NCI-H748 (cell line): Measurements from ENCODE around the gene HSPBP1.
A peak's percentile ranks its signal among the peaks of the same experiment; 100 is the strongest.

Experiments
- DNase-seq: peaks from one replicate; lab custom pipeline; 2025; ENCODE audit not compliant: unreplicated experiment; lab: John Stamatoyannopoulos, UW

HSPBP1 gene

GRCh38 chr19:55305491-55305890 is 25.6 kb upstream of the HSPBP1 start:
- peak; percentile 31 for DNase-seq

- no peak for DNase-seq
Measured at GRCh38 chr19:55304980-55305379, 25.1 kb upstream of the HSPBP1 start.

- DNase-seq = peak; percentile 53
Measured at GRCh38 chr19:55304279-55304978, 24.5 kb upstream of the HSPBP1 start.

- no peak for DNase-seq
Measured at GRCh38 chr19:55303477-55303876, 23.6 kb upstream of the HSPBP1 start.

GRCh38 chr19:55302318-55302703 is 22.4 kb upstream of the HSPBP1 start:
- no peak for DNase-seq

GRCh38 chr19:55301459-55302317 is 21.8 kb upstream of the HSPBP1 start:
- peak; percentile 81 for DNase-seq

- DNase-seq = no peak
Measured at GRCh38 chr19:55300886-55301458, 21.1 kb upstream of the HSPBP1 start.

GRCh38 chr19:55299991-55300390 is 20.1 kb upstream of the HSPBP1 start:
- DNase-seq = no peak

GRCh38 chr19:55297267-55297666 is 17.4 kb upstream of the HSPBP1 start:
- DNase-seq = no peak

GRCh38 chr19:55289117-55289796 is 9.3 kb upstream of the HSPBP1 start:
- DNase-seq = no peak

GRCh38 chr19:55287361-55288079 is 7.6 kb upstream of the HSPBP1 start:
- DNase-seq = no peak

GRCh38 chr19:55285229-55285890 is 5.5 kb upstream of the HSPBP1 start:
- DNase-seq = no peak

GRCh38 chr19:55284405-55285058 is 4.6 kb upstream of the HSPBP1 start:
- peak; percentile 49 for DNase-seq

- DNase-seq = peak; percentile 92
Measured at GRCh38 chr19:55283548-55284377, 3.9 kb upstream of the HSPBP1 start, which contains the start of gene BRSK1. TSS of gene BRSK1 (plus strand) at chr19:55283997. CDS start at chr19:55284443, 446 bp downstream.

- no peak for DNase-seq
Measured at GRCh38 chr19:55279340-55279739, 570 bp downstream of the HSPBP1 start.

GRCh38 chr19:55278391-55279135 is 1.3 kb downstream of the HSPBP1 start:
- DNase-seq = no peak

- DNase-seq = no peak
Measured at GRCh38 chr19:55277494-55277893, 2.4 kb downstream of the HSPBP1 start.
